CD4-positive, alpha-beta T cell treated with Interleukin-15 for 4 hours (primary cell): ENCODE results near the gene EID3.

Source experiments
- DNase-seq: peaks from one replicate; pipeline ENCODE4 v3.0.0-alpha.2; 2020; ENCODE audit warnings: low spot score

EID3 gene

GRCh38 chr12:104340177-104340576, 36.6 kb downstream of the EID3 start:
- no peak for DNase-seq

- DNase-seq: no peak
Observed at GRCh38 chr12:104340925-104341611, 37.5 kb downstream of the EID3 start.

- DNase-seq: no peak
Observed at GRCh38 chr12:104342147-104342546, 38.6 kb downstream of the EID3 start.

- DNase-seq: no peak
Observed at GRCh38 chr12:104342635-104343249, 39.2 kb downstream of the EID3 start.

GRCh38 chr12:104344682-104345081, 41.1 kb downstream of the EID3 start:
- DNase-seq: no peak

GRCh38 chr12:104345234-104346066, 41.9 kb downstream of the EID3 start:
- DNase-seq: no peak

- no peak for DNase-seq
Observed at GRCh38 chr12:104347374-104348075, 44.0 kb downstream of the EID3 start.

- DNase-seq: no peak
Observed at GRCh38 chr12:104348283-104348993, 44.9 kb downstream of the EID3 start.

GRCh38 chr12:104348994-104349494, 45.5 kb downstream of the EID3 start:
- no peak for DNase-seq

GRCh38 chr12:104350211-104351056, 46.9 kb downstream of the EID3 start:
- DNase-seq: no peak

GRCh38 chr12:104351057-104351983, 47.8 kb downstream of the EID3 start:
- DNase-seq: no peak

- no peak for DNase-seq
Observed at GRCh38 chr12:104352106-104352713, 48.7 kb downstream of the EID3 start.

- DNase-seq: no peak
Observed at GRCh38 chr12:104353012-104353981, 49.8 kb downstream of the EID3 start.

- DNase-seq: no peak
Observed at GRCh38 chr12:104354167-104354867, 50.8 kb downstream of the EID3 start.
